BE2C (cell line): Measurements from ENCODE around the gene PLXDC2.

Experiments
- DNase-seq: peaks from one replicate; pipeline ENCODE4 v3.0.0-alpha.2; 2020
- H3K27me3 ChIP-seq: fragments of 250-450 bp; sonication (Bioruptor Pico); 2 replicates; pipeline ENCODE4 v1.5.1; 2020; ENCODE audit warnings: mild to moderate bottlenecking
- H3K36me3 ChIP-seq: fragments of 250-450 bp; sonication (Bioruptor Pico); 2 replicates; pipeline ENCODE4 v1.5.1; 2020; ENCODE audit warnings: mild to moderate bottlenecking
- H3K4me1 ChIP-seq: fragments of 250-450 bp; sonication (Bioruptor Pico); 2 replicates; pipeline ENCODE4 v1.5.1; 2020
- H3K4me3 ChIP-seq: 2 replicates; pipeline ENCODE4 v1.5.1; 2011; ENCODE audit warnings: low read depth, low read length
- H3K9me3 ChIP-seq: fragments of 250-450 bp; sonication (Bioruptor Pico); 2 replicates; pipeline ENCODE4 v1.5.1; 2020
- TF ChIP-seq, protein P1 (sequence below): IDR thresholded peaks from 2 replicates; pipeline ENCODE4 v1.5.1; 2012; ENCODE audit warnings: mild to moderate bottlenecking, low read depth, low read length

PLXDC2 gene

GRCh38 chr10:20100171-20100570, 283.9 kb downstream of the PLXDC2 start:
- TF ChIP-seq, protein P1, sequence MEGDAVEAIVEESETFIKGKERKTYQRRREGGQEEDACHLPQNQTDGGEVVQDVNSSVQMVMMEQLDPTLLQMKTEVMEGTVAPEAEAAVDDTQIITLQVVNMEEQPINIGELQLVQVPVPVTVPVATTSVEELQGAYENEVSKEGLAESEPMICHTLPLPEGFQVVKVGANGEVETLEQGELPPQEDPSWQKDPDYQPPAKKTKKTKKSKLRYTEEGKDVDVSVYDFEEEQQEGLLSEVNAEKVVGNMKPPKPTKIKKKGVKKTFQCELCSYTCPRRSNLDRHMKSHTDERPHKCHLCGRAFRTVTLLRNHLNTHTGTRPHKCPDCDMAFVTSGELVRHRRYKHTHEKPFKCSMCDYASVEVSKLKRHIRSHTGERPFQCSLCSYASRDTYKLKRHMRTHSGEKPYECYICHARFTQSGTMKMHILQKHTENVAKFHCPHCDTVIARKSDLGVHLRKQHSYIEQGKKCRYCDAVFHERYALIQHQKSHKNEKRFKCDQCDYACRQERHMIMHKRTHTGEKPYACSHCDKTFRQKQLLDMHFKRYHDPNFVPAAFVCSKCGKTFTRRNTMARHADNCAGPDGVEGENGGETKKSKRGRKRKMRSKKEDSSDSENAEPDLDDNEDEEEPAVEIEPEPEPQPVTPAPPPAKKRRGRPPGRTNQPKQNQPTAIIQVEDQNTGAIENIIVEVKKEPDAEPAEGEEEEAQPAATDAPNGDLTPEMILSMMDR: no peak
- no peak for DNase-seq
- no peaks in the 10 kb centered on the region for H3K36me3 ChIP-seq
- no peak overlapping the region for H3K4me3 ChIP-seq
- no peaks in the 10 kb centered on the region for H3K9me3 ChIP-seq
- no peaks in the 10 kb centered on the region for H3K27me3 ChIP-seq
- H3K4me1 ChIP-seq: peaks cover 21% of the 10 kb centered on the region

GRCh38 chr10:20105236-20105635, 289.0 kb downstream of the PLXDC2 start:
- DNase-seq: no peak
- Histone ChIP-seq H3K36me3 (no peaks in the 10 kb centered on the region), H3K27me3 (no peaks in the 10 kb centered on the region), H3K4me3 (no peak overlapping the region), H3K4me1 (peaks cover 3% of the 10 kb centered on the region; the same call in 1 of the 2 replicates), H3K9me3 (no peaks in the 10 kb centered on the region)
- TF ChIP-seq, protein P1: no peak

- Histone ChIP-seq H3K27me3 (no peaks in the 10 kb centered on the region), H3K4me3 (no peak overlapping the region), H3K36me3 (no peaks in the 10 kb centered on the region), H3K4me1 (no peaks in the 10 kb centered on the region), H3K9me3 (no peaks in the 10 kb centered on the region)
- no peak for DNase-seq
- TF ChIP-seq, protein P1: no peak
Measured at GRCh38 chr10:20105931-20106330, 289.7 kb downstream of the PLXDC2 start.

- TF ChIP-seq, protein P1: no peak
- no peak for DNase-seq
Measured at GRCh38 chr10:20108021-20108420, 291.8 kb downstream of the PLXDC2 start.

GRCh38 chr10:20109613-20110012, 293.4 kb downstream of the PLXDC2 start:
- no peak for DNase-seq
- TF ChIP-seq, protein P1: no peak
- Histone ChIP-seq H3K4me3 (no peak overlapping the region), H3K36me3 (no peaks in the 10 kb centered on the region), H3K4me1 (no peaks in the 10 kb centered on the region), H3K9me3 (no peaks in the 10 kb centered on the region), H3K27me3 (no peaks in the 10 kb centered on the region)

More at GRCh38 chr10:20108021-20108420, 291.8 kb downstream of the PLXDC2 start:
- no peaks in the 10 kb centered on the region for H3K9me3 ChIP-seq
- H3K4me1 ChIP-seq: no peaks in the 10 kb centered on the region
- H3K4me3 ChIP-seq: no peak overlapping the region
- H3K27me3 ChIP-seq: no peaks in the 10 kb centered on the region
- no peaks in the 10 kb centered on the region for H3K36me3 ChIP-seq

DNA sequence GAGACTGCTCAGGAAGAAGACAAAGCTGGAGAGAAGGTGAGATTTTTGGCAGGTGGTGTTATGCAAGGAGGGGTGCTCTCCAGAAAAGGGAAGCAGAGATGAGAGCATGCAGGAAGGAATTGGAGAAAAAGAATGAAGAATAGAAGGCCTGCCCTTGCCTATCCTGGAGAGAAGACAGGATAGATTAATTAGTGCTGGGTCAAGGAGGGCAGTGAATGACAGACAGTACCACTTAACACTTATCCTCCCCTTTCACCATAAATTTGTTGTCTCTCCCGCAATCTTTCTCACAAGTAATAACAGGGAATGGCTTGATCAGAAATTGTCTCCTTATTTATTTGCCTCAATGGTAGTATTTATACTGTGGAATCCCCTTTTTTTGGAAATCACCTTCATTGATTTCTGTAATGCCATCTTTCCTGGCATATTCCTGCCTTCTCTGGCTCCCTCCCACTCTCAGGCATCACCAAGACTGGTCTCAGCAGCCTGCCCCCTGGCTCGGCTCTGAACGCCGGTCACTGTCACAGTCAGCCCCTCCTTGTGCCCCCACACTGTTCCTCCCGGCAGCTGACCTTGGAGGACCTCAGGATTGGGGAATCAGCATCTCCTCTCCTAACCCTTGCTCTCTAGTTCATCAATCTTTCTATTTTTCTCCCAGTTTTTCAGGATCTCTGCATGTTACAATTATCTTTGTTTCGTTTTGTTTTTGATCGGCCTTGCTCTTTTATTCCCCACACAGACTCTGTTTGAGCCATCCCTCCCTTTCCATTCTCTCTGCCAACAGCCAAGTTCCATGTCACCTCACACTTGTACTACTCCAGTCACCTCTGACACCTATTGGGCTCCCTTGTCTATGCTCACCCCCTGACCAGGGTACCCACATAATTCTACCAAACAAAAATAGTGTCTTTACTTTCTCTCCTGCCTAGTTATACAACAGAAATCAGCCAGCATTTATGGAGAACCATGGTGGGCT, 294.2 kb downstream of the PLXDC2 start:
- no peaks in the 10 kb centered on the region for H3K36me3 ChIP-seq
- no peaks in the 10 kb centered on the region for H3K4me1 ChIP-seq
- no peaks in the 10 kb centered on the region for H3K27me3 ChIP-seq
- DNase-seq: no peak
- no peaks in the 10 kb centered on the region for H3K9me3 ChIP-seq
- no peak overlapping the region for H3K4me3 ChIP-seq
- TF ChIP-seq, protein P1: no peak
